ENCODE data around the gene ACSF3.
"Not testable (repeated sequence)": the region's sequence is repeated elsewhere in the genome, so short reads cannot be mapped to it uniquely, and the experiment has no call there.

Gene ACSF3

GRCh38 chr16:89056592-89056991 lies 37.1 kb upstream of the ACSF3 start:
- no peak for DNase-seq

GRCh38 chr16:89057738-89058137 lies 35.9 kb upstream of the ACSF3 start:
- DNase-seq: no peak

GRCh38 chr16:89058812-89059211 lies 34.8 kb upstream of the ACSF3 start:
- DNase-seq: no peak

GRCh38 chr16:89060207-89060794 lies 33.4 kb upstream of the ACSF3 start:
- DNase-seq: no peak

GRCh38 chr16:89061086-89061485 lies 32.6 kb upstream of the ACSF3 start:
- DNase-seq: no peak

GRCh38 chr16:89061590-89062380 lies 31.9 kb upstream of the ACSF3 start:
- DNase-seq: no peak

GRCh38 chr16:89062389-89063345 lies 31.0 kb upstream of the ACSF3 start:
- DNase-seq: no peak

GRCh38 chr16:89063768-89064320 lies 29.8 kb upstream of the ACSF3 start:
- no peak for DNase-seq

GRCh38 chr16:89064606-89065457 lies 28.8 kb upstream of the ACSF3 start:
- DNase-seq: no peak

GRCh38 chr16:89065458-89065822 lies 28.2 kb upstream of the ACSF3 start:
- DNase-seq: no peak

- no peak for DNase-seq
Measured at GRCh38 chr16:89066721-89067120, 26.9 kb upstream of the ACSF3 start.

- DNase-seq: no peak
Measured at GRCh38 chr16:89067677-89068443, 25.8 kb upstream of the ACSF3 start.

GRCh38 chr16:89068814-89069616 lies 24.6 kb upstream of the ACSF3 start:
- not testable (repeated sequence) for DNase-seq

GRCh38 chr16:89069920-89070319 lies 23.7 kb upstream of the ACSF3 start:
- DNase-seq: no peak

- DNase-seq: no peak
Measured at GRCh38 chr16:89070590-89070989, 23.1 kb upstream of the ACSF3 start.

- no peak for DNase-seq
Measured at GRCh38 chr16:89071686-89072547, 21.7 kb upstream of the ACSF3 start.

- DNase-seq: no peak
Measured at GRCh38 chr16:89072548-89073130, 21.0 kb upstream of the ACSF3 start.

- DNase-seq: no peak
Measured at GRCh38 chr16:89073346-89074071, 20.1 kb upstream of the ACSF3 start.
